ENCODE data around the gene TSPAN14. TPM values are rescaled to one million over a fixed set of nuclear protein-coding genes. Genes with fewer than 3 reads are reported as not detected.
A peak's percentile ranks its signal among the peaks of the same experiment; 100 is the strongest.

The TSPAN14 gene
- total RNA-seq, 1 experiment from 2014 or later: 67.0 TPM

DNA sequence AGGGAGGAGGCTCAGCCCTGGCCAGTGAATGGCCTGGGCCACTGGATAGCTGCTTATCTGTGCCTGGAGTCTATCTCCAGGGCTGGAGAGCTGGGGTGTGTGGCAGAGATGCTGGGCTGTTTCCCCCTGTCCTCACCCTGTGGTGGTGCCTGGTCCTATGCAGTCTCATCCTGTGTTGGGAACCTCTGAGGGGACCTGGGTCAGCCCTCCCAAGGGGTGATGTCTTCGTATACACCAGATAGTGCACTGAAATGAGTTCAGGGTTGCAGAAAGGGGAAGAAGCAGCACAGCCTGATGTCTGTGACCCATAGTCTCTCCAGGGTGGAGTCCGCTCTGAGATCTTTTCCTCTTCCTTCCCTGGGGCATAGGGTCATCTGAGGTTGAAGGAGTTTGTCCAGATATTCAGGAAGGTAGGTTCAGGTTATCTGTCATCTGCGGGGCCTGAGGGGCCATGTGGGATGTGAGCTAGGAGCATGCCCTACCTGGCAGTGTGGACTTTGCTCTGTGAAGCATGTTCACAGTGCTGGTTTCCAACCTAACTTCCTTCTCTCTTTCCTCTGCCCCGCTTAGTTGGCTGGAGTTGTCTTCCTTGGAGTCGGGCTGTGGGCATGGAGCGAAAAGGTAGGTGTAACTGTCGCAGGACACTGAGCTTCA lies 50.2 kb downstream of the TSPAN14 start:
- DNase-seq (ENCODE audit: low read depth): no peak

GRCh38 chr10:80504897-80505465 lies 50.9 kb downstream of the TSPAN14 start:
- peak; percentile 41 for DNase-seq (ENCODE audit: low read depth)

DNA sequence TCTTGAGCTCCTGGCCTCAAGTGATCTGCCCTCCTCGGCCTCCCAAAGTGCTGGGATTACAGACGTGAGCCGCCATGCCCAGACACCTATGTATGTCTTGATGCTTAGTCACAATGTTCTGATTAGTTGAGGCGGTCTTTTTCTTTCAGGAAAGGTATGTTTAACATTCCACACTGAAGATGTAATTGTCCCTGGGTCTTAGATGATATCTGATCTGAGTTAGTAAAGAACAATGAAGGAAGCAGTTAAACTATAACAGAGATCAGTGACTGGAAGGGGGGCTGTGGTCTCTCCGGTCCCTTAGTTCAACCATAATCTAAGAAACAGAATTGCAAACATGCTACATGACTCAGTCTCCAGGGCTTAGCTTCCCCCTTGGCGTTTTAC lies 52.1 kb downstream of the TSPAN14 start:
- peak; percentile 85 for DNase-seq (ENCODE audit: low read depth)

DNA sequence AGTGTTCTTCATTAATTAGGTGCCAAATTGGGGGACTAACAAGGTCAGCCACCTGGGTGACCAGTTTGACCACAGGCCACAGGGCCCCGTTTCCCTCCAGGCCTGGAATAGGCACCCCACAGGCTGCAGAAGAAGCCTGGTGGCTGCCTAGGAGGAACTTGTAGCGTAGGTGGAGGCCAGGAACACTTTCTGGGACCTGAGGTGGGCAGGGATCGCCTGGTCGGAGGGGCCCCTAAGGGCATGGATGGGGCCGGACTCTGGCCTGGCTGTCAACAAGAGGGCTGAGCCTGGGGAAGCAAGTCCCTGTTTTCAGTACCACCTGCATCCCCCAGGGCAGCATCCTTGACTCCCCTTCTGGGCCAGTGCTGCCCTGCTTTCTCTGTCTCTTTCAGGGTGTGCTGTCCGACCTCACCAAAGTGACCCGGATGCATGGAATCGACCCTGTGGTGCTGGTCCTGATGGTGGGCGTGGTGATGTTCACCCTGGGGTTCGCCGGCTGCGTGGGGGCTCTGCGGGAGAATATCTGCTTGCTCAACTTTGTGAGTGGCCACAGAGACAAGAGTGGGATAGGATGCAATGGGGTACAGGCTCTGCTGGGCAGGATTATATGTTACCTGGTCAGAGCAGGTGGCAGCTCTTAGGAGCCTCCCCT lies 52.9 kb downstream of the TSPAN14 start:
- no peak for DNase-seq (ENCODE audit: low read depth)

- DNase-seq (ENCODE audit: low read depth): no peak
Observed at GRCh38 chr10:80509108-80509402, 54.9 kb downstream of the TSPAN14 start.

DNA sequence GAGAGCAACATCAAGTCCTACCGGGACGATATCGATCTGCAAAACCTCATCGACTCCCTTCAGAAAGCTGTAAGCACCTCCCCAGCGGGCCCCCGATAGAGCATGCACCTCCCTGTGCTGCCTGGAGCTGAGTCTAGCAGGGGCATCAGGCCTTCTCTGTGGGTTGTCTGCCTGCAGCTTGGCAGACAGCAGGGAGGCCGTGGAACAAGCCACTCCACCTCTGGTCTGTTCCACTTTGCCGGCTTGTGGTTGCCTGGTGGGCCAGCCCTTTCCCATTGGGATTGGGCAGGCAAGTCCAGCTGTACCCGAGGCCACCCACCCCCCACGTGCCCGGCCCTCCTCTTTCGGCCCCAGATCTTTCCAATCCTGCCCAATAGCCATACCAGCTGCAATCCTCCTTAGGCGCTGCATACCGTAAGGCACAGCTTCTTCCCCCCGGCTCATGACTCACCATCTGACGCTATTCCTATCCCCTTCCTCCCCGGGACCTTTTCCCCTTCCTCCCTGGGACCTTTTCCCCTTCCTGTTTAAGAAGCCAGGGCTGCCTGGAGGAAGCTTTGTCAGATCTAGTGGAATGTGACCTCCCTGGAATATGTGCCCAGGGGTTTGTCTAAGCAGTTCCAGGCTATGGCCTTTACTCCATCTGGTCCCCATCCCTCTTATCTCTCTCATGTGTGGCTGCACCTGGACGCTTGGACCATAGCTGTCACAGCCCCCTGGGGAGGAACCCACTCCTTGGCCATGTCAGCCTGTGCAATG lies 55.5 kb downstream of the TSPAN14 start:
- peak; percentile 100 for DNase-seq (ENCODE audit: low read depth)

GRCh38 chr10:80512031-80512526 lies 58.0 kb downstream of the TSPAN14 start:
- no peak for DNase-seq (ENCODE audit: low read depth)

DNA sequence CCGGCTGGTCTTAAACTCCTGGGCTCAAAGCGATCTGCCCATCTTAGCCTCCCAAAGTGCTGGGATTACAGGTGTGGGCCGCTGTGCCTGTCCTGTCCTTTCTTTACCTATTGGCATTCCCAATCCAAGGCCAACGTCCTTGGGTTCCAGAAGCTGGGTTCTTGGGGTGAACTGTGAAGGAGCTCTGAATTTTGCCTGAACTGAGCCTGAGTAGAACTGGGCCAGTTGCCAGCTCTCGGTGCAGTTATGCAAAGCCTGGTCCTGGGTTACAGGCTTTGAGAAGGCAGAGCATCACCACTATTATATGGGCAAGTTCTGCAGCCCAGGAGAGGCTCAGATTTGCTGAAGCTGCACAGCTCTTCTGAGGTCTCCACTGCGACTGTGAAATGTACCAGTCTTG lies 59.0 kb downstream of the TSPAN14 start:
- DNase-seq (ENCODE audit: low read depth): no peak

DNA sequence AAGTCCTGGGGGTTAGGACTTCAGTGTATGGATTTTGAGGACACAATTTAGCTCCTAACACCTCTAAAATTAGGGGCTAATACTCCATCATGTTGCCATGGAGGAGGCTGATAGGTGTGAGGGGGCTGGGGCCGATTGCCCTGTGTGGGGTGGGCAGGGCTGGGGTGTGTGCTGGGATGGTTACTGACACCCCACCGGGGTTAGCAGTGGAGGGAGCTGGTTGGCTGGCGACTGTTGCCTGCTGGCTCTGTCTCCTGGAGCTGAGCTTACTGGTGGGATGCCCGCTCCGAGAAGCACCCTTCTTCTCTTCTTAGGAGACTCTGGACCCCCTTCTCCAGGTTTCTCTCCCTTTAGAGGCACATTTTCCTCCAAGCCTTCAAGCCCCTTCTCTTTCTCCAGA lies 61.4 kb downstream of the TSPAN14 start:
- no peak for DNase-seq (ENCODE audit: low read depth)

- DNase-seq (ENCODE audit: low read depth): no peak
Observed at GRCh38 chr10:80515941-80516340, 61.8 kb downstream of the TSPAN14 start.

DNA sequence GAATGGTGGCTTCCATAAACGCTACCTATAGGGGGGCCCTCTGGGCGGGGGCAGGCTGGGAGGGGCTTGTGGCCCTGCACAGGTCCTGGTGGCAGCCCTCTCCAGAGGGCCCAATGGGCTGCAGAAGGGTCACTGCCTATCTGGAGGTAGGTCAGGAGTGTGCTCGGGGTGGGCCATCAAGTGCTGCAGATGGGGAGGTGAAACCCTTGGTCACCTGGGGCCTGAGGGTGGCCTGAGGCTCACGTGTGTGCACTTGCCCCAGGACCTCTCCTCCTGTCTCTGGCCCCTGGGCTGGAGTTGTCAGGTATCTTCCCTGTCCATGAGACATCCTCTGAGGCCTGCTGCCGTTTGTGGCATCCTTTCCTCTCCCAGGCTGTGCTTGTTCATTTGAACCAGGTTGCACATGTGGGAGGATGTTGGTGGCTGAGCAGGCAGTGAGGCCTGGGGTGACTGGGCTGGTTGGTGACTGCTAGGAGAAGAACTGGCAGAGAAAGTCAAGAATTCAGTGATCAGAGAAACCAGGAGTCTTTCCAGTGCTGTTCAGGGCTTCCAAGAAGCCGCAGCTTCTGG lies 62.5 kb downstream of the TSPAN14 start:
- no peak for DNase-seq (ENCODE audit: low read depth)

DNA sequence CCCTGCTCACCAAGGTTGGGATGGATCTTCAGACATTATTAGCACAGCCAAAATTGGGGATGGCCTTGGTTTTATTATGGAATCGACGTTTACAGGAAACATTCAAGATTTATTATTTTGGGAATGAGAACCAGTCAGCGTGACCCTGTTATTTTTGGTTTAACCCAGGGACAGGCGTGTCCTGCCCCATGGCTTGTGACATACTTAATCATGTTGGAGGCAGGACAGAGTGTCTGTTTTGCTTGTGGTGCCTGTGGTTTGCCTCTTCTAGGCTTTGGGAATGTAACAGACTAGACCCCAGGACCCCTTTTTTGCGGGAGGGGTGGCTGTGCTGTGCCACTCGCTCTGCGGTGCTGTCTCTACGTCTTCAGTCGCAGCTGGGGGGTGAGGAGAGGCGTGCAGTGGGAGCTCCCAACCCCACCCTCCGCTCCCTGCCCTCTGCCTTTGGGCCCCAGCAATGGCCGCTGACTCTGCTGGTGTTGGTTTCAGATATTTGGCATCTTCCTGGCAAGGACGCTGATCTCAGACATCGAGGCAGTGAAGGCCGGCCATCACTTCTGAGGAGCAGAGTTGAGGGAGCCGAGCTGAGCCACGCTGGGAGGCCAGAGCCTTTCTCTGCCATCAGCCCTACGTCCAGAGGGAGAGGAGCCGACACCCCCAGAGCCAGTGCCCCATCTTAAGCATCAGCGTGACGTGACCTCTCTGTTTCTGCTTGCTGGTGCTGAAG lies 63.5 kb downstream of the TSPAN14 start:
- no peak for DNase-seq (ENCODE audit: low read depth)

GRCh38 chr10:80518143-80518806 lies 64.2 kb downstream of the TSPAN14 start:
- DNase-seq (ENCODE audit: low read depth): no peak

- peak; percentile 66 for DNase-seq (ENCODE audit: low read depth)
Observed at GRCh38 chr10:80518807-80519360, 64.8 kb downstream of the TSPAN14 start.

DNA sequence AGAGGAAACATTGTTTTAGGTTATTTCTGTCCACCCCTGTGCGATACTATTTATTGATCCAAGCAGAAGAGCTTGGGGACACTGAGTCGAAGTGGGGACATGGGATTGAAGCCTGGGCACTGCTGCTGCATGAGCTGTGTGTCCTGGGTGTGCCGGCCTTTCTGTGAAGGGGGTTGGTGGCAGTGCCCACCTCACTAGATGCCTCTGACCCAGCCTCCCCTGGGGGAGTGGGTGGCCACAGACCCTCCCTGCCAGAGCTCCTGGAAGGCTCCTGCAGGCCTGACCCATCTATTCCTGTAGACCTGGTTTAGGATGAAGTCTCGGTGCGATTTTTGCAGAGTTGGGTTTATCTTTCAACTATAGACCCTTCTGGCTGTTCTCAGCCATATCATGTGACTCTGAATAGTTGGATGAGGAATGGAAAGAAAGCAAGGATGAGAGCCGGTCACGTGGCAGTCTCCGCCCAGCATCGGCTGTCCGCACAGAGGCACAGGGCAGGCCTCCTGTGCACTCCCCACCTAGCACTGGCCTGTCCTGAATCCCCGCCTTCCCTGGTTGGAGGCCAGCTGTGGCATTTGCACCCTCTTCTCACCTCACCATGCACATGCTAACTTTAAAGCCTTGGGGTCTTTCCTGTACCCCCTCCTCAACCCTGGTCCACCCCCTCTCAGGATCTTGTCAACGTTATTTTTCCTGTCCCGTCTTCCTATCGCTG lies 66.0 kb downstream of the TSPAN14 start:
- no peak for DNase-seq (ENCODE audit: low read depth)

GRCh38 chr10:80520661-80521470 lies 66.8 kb downstream of the TSPAN14 start:
- DNase-seq (ENCODE audit: low read depth): no peak

GRCh38 chr10:80522756-80523363 lies 68.8 kb downstream of the TSPAN14 start:
- no peak for DNase-seq (ENCODE audit: low read depth)

- no peak for DNase-seq (ENCODE audit: low read depth)
Observed at GRCh38 chr10:80523773-80524172, 69.7 kb downstream of the TSPAN14 start.
